Measurements from ENCODE around the gene C13orf42. TPM values are rescaled to one million over a fixed set of nuclear protein-coding genes. Genes with fewer than 3 reads are reported as not detected.

C13orf42 gene
- total RNA-seq, 4 donors from 2014 or later, result not detected

GRCh38 chr13:51044023-51044665 is 66.9 kb downstream of the C13orf42 start:
- DNase-seq, result no peak
- no peak overlapping the region for H3K27ac ChIP-seq
- no peaks in the 10 kb centered on the region for H3K36me3 ChIP-seq
- no peaks in the 10 kb centered on the region for H3K9me3 ChIP-seq
- 87 to 94% methylated on average over 13 of the region's 13 CpGs for WGBS, 2 donors
- intact Hi-C loops (cut with DNase I), result no loop called here
- TF ChIP-seq, protein P1, sequence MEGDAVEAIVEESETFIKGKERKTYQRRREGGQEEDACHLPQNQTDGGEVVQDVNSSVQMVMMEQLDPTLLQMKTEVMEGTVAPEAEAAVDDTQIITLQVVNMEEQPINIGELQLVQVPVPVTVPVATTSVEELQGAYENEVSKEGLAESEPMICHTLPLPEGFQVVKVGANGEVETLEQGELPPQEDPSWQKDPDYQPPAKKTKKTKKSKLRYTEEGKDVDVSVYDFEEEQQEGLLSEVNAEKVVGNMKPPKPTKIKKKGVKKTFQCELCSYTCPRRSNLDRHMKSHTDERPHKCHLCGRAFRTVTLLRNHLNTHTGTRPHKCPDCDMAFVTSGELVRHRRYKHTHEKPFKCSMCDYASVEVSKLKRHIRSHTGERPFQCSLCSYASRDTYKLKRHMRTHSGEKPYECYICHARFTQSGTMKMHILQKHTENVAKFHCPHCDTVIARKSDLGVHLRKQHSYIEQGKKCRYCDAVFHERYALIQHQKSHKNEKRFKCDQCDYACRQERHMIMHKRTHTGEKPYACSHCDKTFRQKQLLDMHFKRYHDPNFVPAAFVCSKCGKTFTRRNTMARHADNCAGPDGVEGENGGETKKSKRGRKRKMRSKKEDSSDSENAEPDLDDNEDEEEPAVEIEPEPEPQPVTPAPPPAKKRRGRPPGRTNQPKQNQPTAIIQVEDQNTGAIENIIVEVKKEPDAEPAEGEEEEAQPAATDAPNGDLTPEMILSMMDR (IDR thresholded peaks at IDR 0.05), result no peak
- TF ChIP-seq POLR2A (IDR thresholded peaks at IDR 0.05), result no peak
- no peaks in the 10 kb centered on the region for H3K4me1 ChIP-seq
- H3K27me3 ChIP-seq, result no peaks in the 10 kb centered on the region
- no peak overlapping the region for H3K4me3 ChIP-seq (replicated peaks in 1 of 3)

- TF ChIP-seq POLR2A (IDR thresholded peaks at IDR 0.05), result no peak
- TF ChIP-seq, protein P1 (IDR thresholded peaks at IDR 0.05), result no peak
- Histone ChIP-seq H3K4me1 (no peaks in the 10 kb centered on the region), H3K27me3 (no peaks in the 10 kb centered on the region), H3K9me3 (no peaks in the 10 kb centered on the region), H3K4me3 (replicated peaks in 1 of 3) (no peak overlapping the region), H3K27ac (no peak overlapping the region), H3K36me3 (no peaks in the 10 kb centered on the region)
- 80 to 84% methylated on average over 5 of the region's 5 CpGs for WGBS, 2 donors
- intact Hi-C loops (cut with DNase I), result no loop called here
- DNase-seq, result no peak
These were observed 67.8 kb downstream of the C13orf42 start for GRCh38 chr13:51043310-51043709.

- H3K4me1 ChIP-seq, result no peaks in the 10 kb centered on the region
- H3K27me3 ChIP-seq, result no peaks in the 10 kb centered on the region
- no peak overlapping the region for H3K4me3 ChIP-seq (replicated peaks in 1 of 3)
- TF ChIP-seq, protein P1 (IDR thresholded peaks at IDR 0.05), result no peak
- TF ChIP-seq POLR2A (IDR thresholded peaks at IDR 0.05), result no peak
- no peak overlapping the region for H3K27ac ChIP-seq
- no peak for DNase-seq
- no peaks in the 10 kb centered on the region for H3K9me3 ChIP-seq
- 87 to 91% methylated on average over 5 of the region's 5 CpGs for WGBS, 2 donors
- H3K36me3 ChIP-seq, result no peaks in the 10 kb centered on the region
- intact Hi-C loops (cut with DNase I), result no loop called here
These were observed 69.4 kb downstream of the C13orf42 start for GRCh38 chr13:51041710-51042109.

DNA sequence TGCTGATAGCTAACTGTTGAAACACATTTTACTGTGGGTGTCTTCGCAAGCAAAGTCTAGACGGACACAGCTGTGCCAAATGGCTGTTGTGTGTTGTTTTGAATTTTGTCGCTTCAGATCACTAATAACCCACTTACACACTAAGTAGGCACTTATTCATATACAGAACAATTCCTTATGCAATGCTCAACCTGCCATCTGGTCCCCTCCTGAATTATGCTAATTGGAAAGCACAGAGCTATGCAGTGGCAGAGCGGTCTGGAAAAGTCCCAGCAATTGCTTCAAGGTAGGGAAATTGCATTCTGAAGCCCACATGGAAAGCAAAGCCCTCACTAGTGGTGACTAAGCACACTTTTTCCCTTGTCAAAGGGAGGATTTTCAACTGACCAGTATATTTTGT is 69.9 kb downstream of the C13orf42 start:
- no peak overlapping the region for H3K27ac ChIP-seq
- no peaks in the 10 kb centered on the region for H3K36me3 ChIP-seq
- WGBS, 2 donors, result 88 to 95% methylated on average over 4 of the region's 4 CpGs
- H3K4me3 ChIP-seq (replicated peaks in 1 of 3), result no peak overlapping the region
- H3K4me1 ChIP-seq, result no peaks in the 10 kb centered on the region
- DNase-seq, result no peak
- TF ChIP-seq POLR2A (IDR thresholded peaks at IDR 0.05), result no peak
- TF ChIP-seq, protein P1 (IDR thresholded peaks at IDR 0.05), result no peak
- H3K9me3 ChIP-seq, result no peaks in the 10 kb centered on the region
- no peaks in the 10 kb centered on the region for H3K27me3 ChIP-seq
- intact Hi-C loops (cut with DNase I), result no loop called here

- 74% methylated on average over 7 of the region's 7 CpGs for WGBS, 2 donors
- Histone ChIP-seq H3K27me3 (no peaks in the 10 kb centered on the region), H3K36me3 (no peaks in the 10 kb centered on the region), H3K4me1 (no peaks in the 10 kb centered on the region), H3K9me3 (no peaks in the 10 kb centered on the region), H3K27ac (no peak overlapping the region), H3K4me3 (replicated peaks in 1 of 3) (no peak overlapping the region)
- intact Hi-C loops (cut with DNase I), result no loop called here
- TF ChIP-seq, protein P1 (IDR thresholded peaks at IDR 0.05), result no peak
- TF ChIP-seq POLR2A (IDR thresholded peaks at IDR 0.05), result no peak
- DNase-seq, result no peak
These were observed 70.6 kb downstream of the C13orf42 start for GRCh38 chr13:51040431-51040830.
